PFSK-1 (cell line): ENCODE data around the gene HDAC4.

ENCODE experiments used
- FOXP2 ChIP-seq: optimal IDR thresholded peaks from 2 replicates; pipeline ENCODE3; 2011; ENCODE audit warnings: borderline replicate concordance, control low read depth, inconsistent platforms; ENCODE audit not compliant: insufficient read depth; ENCODE audit errors: extremely low read length, extremely low read depth
- POLR2AphosphoS5 ChIP-seq: IDR thresholded peaks from 2 replicates; pipeline ENCODE4 v1.6.1; 2012; ENCODE audit warnings: low read depth, mild to moderate bottlenecking, control low read depth, low read length, moderate library complexity
- REST ChIP-seq, 2 experiments: IDR thresholded peaks; 2 replicates each; pipeline versions ENCODE4 v1.6.1 to v1.8.0; 2011 to 2012; ENCODE audit warnings: low read depth in 2 of 2, low read length in 2 of 2, control low read depth in 1 of 2, inconsistent platforms in 1 of 2, mild to moderate bottlenecking in 1 of 2, moderate library complexity in 1 of 2; ENCODE audit not compliant: insufficient read depth in 1 of 2
- SIN3A ChIP-seq: IDR thresholded peaks from 2 replicates; pipeline ENCODE4 v1.6.1; 2012; ENCODE audit warnings: mild to moderate bottlenecking, low read length, moderate library complexity, borderline replicate concordance; ENCODE audit not compliant: insufficient read depth
- TAF1 ChIP-seq: IDR thresholded peaks from 2 replicates; pipeline ENCODE4 v1.6.1; 2012; ENCODE audit warnings: low read length, control low read depth, borderline replicate concordance; ENCODE audit not compliant: insufficient read depth

HDAC4 gene

GRCh38 chr2:239132156-239132709, 268.6 kb downstream of the HDAC4 start:
- TF ChIP-seq FOXP2: no peak
- TF ChIP-seq TAF1: no peak
- no peak for TF ChIP-seq SIN3A
- no peak for TF ChIP-seq REST (IDR thresholded peaks at IDR 0.05; ENCODE audit: insufficient read depth in 1 of 2, low read depth in 2 of 2, low read length in 2 of 2)
- no peak for TF ChIP-seq POLR2AphosphoS5

- no peak for TF ChIP-seq FOXP2
- TF ChIP-seq TAF1: no peak
- TF ChIP-seq SIN3A: no peak
- TF ChIP-seq POLR2AphosphoS5: no peak
- TF ChIP-seq REST (IDR thresholded peaks at IDR 0.05; ENCODE audit: insufficient read depth in 1 of 2, low read depth in 2 of 2, low read length in 2 of 2): no peak
These were observed 269.3 kb downstream of the HDAC4 start for GRCh38 chr2:239131521-239131920.

GRCh38 chr2:239130786-239131325, 270.0 kb downstream of the HDAC4 start:
- TF ChIP-seq POLR2AphosphoS5 (no peak), SIN3A (no peak), TAF1 (no peak), FOXP2 (no peak), REST (IDR thresholded peaks at IDR 0.05; ENCODE audit: insufficient read depth in 1 of 2, low read depth in 2 of 2, low read length in 2 of 2) (no peak)

GRCh38 chr2:239130041-239130440, 270.8 kb downstream of the HDAC4 start:
- no peak for TF ChIP-seq TAF1
- no peak for TF ChIP-seq REST (IDR thresholded peaks at IDR 0.05; ENCODE audit: insufficient read depth in 1 of 2, low read depth in 2 of 2, low read length in 2 of 2)
- no peak for TF ChIP-seq SIN3A
